HG03060 (cell line): ENCODE results near the gene CFL1.

Experiments
- ATAC-seq: cut with Tn5 transposase; IDR thresholded peaks from one replicate; pipeline ENCODE4 v1.9.1; 2021; ENCODE audit warnings: low read depth, moderate number of reproducible peaks; ENCODE audit not compliant: unreplicated experiment

Gene CFL1

GRCh38 chr11:65809496-65809895 is 48.5 kb downstream of the CFL1 start:
- ATAC-seq, result no peak

GRCh38 chr11:65808744-65809341 is 49.1 kb downstream of the CFL1 start:
- ATAC-seq, result no peak

GRCh38 chr11:65806979-65807378 is 51.0 kb downstream of the CFL1 start:
- ATAC-seq, result no peak
